ENCODE measurements around the gene BCDIN3D. TPM values are rescaled to one million over a fixed set of nuclear protein-coding genes. Genes with fewer than 3 reads are reported as not detected.

The BCDIN3D gene
- polyA plus RNA-seq, 4 donors, result 7.9 to 8.5 (median 8.3) TPM

Other genes with a start within 250 kb of the BCDIN3D start
- gene FAM186B, start 237.5 kb downstream of the BCDIN3D start, polyA plus RNA-seq (ENCODE audit: insufficient read length in 4 of 4), result 1 to 10 TPM in 2 of 4 donors, under 1 TPM in 2; 0.90 to 1.1 (median 1.0) TPM
- gene PRPF40B, start 219.5 kb downstream of the BCDIN3D start, polyA plus RNA-seq (ENCODE audit: insufficient read length in 4 of 4), result 10 to 100 TPM; 21.1 to 26.0 (median 23.8) TPM
- 10 to 100 TPM; 36.4 to 45.2 (median 40.1) TPM for gene FMNL3, start 135.7 kb downstream of the BCDIN3D start, polyA plus RNA-seq (ENCODE audit: insufficient read length in 4 of 4)
- 100 to 1,000 TPM; 770 to 908 (median 840) TPM for gene TMBIM6, start 101.5 kb downstream of the BCDIN3D start, polyA plus RNA-seq (ENCODE audit: insufficient read length in 4 of 4)
- 10 to 100 TPM; 17.0 to 21.8 (median 17.4) TPM for gene NCKAP5L, start 14.7 kb downstream of the BCDIN3D start, polyA plus RNA-seq (ENCODE audit: insufficient read length in 4 of 4)
- 1 to 10 TPM; 1.3 to 6.1 (median 4.6) TPM for gene FAIM2, start 60.8 kb upstream of the BCDIN3D start, polyA plus RNA-seq (ENCODE audit: insufficient read length in 4 of 4)
- gene AQP2, start 107.6 kb upstream of the BCDIN3D start, polyA plus RNA-seq (ENCODE audit: insufficient read length in 4 of 4), result 100 to 1,000 TPM in 2 of 4 donors, 10 to 100 TPM in 2; 93.0 to 265 (median 104) TPM
- 1 to 10 TPM; 1.7 to 4.0 (median 2.0) TPM for gene AQP5, start 118.8 kb upstream of the BCDIN3D start, polyA plus RNA-seq (ENCODE audit: insufficient read length in 4 of 4)
- 10 to 100 TPM; 16.0 to 22.1 (median 19.6) TPM for gene AQP6, start 129.8 kb upstream of the BCDIN3D start, polyA plus RNA-seq (ENCODE audit: insufficient read length in 4 of 4)
- gene RACGAP1, start 182.4 kb upstream of the BCDIN3D start, polyA plus RNA-seq (ENCODE audit: insufficient read length in 4 of 4), result 10 to 100 TPM; 42.4 to 54.4 (median 49.8) TPM
- gene ASIC1, start 214.5 kb upstream of the BCDIN3D start, polyA plus RNA-seq (ENCODE audit: insufficient read length in 4 of 4), result 1 to 10 TPM; 3.4 to 4.8 (median 4.6) TPM
- gene SMARCD1, start 242.2 kb upstream of the BCDIN3D start, polyA plus RNA-seq (ENCODE audit: insufficient read length in 4 of 4), result 100 to 1,000 TPM; 165 to 182 (median 176) TPM